HG03460 (cell line): Measurements from ENCODE around the gene TGFB1.
"Not testable (repeated sequence)": the region's sequence is repeated elsewhere in the genome, so short reads cannot be mapped to it uniquely, and the experiment has no call there.

Source experiments
- ATAC-seq: cut with Tn5 transposase; IDR thresholded peaks from one replicate; pipeline ENCODE4 v1.9.1; 2021; ENCODE audit not compliant: unreplicated experiment

Gene TGFB1

DNA sequence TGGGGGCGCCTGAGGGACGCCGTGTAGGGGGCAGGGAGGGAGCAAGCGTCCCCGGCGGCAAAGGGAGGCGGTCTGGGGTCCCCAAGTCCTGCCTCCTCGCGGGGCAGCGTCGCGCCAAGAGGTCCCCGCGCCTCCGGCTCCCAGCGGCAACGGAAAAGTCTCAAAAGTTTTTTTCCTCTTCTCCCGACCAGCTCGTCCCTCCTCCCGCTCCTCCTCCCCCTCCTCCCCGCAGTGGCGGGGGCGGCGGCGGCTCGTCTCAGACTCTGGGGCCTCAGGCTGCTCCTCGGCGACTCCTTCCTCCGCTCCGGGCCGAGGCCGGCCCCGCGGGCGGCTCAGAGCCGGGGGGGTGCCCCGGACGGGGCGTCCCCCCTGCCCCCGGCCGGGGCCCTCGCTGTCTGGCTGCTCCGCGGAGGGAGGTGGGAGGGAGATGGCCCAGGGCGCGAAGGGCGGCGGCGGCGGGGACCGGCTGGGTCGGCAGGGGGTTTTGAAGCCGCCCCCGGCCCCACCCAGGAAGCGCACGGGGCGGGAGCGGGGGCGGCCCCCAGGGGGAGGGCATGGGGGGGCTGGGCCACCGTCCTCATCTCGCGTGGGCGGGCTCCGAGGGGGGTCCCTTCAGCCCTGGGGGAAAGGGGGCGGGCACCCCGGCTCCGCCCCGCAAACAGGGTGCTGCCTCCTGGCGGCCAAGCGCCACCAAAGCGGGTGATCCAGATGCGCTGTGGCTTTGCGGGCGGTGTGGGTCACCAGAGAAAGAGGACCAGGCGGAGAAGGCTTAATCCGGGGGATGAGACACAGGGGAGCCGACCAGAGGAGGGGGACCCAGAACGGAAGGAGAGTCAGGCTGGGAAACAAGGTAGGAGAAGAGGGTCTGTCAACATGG is at the start of gene TGFB1:
Gene TGFB1 (minus strand): TSS at position 457 of the 877 bp plus-strand sequence. CDS start 878 bp downstream, outside the sequence.
- no peak for ATAC-seq

DNA sequence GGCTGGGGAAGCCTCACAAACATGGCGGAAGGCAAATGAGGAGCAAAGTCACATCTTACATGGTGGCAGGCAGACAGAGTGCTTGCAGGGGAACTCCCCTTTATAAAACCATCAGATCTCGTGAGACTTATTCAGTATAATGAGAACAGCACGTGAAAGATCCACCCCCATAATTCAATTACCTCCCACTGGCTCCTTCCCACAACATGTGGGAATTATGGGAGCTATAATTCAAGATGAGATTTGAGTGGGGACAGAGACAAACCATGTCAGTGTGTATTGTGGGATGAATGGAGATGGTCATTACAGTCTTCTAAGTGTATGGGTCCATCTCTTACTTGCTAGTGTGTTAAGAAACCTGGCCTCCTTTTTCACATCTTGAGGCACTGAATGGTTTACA is 48.3 kb upstream of the TGFB1 start:
- ATAC-seq: no peak

DNA sequence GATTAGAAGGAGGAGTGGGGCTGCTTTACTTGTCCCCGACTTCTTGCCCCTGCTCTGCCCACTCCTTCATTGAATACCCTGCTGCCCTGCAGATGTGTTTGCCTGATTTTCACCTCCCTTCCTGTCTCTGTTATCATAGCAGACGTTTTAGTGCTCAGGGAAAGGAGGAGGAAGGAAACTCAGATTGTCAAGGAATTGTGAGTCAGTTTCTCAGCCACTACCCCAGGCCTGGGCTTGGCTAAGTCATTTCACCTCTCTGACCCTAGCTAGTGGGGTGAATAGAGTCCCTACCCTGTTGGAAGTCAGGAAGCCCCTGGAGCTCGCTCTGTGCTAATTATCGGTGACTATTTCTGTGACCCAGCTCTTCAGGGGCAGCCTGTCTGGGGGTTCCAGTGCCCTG is 47.8 kb upstream of the TGFB1 start:
- no peak for ATAC-seq

DNA sequence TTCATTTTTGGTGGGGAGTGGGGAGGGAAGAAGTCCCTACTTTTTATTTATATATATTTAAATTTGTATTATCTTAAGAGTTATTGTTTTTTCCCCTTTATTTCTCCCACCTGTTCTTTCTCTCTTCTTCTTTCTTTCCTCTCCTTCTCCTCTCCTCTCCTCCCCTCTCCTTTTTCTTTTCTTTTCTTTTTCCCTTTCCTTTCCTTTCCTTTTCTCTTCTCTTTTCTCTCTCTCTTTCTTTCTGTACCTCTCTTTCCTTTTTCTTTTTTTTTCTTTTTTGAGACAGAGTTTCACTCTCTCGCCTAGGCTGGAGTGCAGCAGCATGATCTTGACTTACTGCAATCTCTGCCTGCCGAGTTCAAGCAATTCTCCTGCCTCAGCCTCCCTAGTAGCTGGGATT is 45.8 kb upstream of the TGFB1 start:
- no peak for ATAC-seq

DNA sequence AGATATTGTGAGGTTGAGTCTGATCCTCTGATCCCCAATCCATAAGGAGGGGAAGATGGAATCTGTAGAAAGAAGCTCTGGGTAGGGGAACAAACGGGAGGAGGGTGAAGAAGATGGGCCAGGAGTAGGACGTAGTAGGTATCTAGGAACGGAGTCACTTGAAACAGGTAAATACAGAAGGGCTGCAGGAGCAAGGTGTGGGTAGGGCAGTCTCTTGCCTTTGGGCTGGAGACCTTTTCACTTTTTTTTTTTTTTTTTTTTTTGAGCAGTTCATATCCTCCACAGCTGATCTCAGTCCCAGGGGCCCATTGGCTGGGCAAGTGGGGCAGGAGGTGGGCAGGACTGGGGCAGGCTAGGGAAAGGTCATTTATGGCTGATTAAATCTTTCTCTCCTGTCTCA is 45.4 kb upstream of the TGFB1 start:
- no peak for ATAC-seq

DNA sequence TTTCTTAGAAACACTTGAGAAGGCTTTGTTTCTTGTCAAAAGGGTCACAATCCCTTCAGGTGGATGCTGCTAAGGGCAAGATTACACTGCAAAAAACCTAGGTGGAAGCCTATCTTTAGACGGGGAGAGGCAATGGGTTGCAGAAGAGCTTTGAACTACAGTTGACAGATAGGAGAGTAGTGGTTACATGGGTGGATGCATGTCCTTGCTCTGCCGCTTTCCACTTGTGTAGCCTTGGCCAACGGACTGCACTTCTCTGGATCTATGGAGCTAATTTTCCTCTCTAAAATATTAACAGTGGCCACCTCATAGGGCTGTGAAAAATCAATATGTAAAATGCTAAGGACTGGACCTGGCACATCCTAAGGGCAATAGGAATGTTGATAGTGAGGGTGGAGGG is 44.9 kb upstream of the TGFB1 start:
- no peak for ATAC-seq

DNA sequence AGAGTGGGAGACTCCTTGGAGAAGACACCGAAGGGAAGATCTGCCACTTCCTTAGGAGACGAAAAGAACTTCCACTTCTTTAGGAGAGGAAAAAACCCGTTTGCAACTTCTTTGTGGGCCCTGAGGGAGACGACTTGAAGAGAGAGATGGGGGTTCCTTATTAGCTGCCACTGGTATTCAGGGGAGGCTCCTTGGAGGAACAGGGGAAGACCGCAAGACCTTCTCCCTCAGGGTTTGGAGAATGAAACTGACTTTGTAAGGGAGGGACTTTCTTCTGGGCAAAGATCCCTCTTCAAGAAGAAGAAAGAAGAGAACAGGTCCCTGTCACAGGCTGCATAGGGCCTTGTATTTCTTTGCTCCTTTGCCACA is 44.3 kb upstream of the TGFB1 start:
- no peak for ATAC-seq

DNA sequence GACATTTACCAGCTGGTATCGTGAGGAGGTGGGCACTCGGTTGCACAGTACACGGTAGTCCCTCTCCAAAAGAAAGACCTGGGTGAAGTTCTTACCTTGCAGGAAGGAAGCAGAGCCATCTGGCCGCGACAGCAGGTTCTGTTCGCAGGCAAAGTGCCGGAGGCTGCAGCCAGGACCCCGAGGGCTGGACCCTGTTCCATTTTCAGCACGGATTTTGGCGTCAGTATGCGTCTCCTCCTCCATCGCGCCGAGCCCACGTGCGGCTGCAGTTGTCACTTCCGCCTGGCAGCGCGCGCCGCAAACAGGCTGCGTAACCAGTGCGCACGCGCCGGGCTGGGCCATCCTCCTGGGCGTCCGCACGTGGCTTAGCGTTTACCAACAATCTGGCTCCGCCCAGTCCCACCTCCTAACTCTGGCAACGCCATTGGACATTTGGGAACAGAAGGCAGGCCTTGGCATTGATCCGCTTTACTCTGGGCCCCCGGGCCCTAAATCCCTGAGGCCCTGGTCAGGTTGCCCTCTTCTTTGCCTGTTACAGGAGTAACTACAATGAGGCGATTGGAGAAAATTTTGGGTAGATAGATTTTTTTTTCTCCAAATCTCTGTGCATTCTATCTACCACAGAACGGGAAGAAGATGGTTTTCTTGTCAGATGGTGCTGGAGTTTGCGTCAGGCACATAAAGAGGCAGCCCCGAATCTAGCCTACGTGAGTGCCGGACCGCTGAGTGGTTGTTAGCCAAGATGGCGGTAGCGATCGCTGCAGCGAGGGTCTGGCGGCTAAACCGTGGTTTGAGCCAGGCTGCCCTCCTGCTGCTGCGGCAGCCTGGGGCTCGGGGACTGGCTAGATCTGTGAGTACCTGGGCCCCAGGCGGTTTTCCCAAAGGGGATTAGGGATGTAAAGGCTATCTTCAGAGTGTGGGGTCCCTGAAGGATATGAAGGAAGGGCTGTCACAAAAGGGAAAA is 43.6 kb upstream of the TGFB1 start, which contains the start of the genes BCKDHA and EXOSC5:
Gene BCKDHA (plus strand): TSS at position 733 of the 964 bp plus-strand sequence. CDS start 10 bp downstream, at position 743.
Gene EXOSC5 (minus strand): TSS at position 274 of the 964 bp plus-strand sequence. CDS start 31 bp downstream, at position 243.
- peak; percentile 88 for ATAC-seq

DNA sequence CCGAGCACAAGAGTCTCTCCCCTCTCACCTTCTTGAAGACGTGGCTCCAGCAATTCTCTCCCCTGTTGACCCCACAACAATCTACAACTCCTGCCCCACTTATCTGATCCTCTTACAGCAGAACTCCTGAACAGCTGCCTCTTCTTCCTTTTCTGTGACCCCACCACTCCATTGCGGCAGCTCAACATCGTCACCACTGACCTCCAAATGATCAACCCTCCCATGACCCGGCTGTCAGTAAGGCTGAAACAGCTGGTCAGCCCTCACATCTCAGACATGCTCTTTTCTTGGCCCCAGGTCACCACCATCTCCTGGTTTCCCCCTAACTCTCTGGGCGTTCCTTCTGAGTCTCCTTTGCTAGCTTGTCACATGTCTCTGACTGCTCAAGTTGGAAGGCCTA is 41.6 kb upstream of the TGFB1 start:
- ATAC-seq: no peak

DNA sequence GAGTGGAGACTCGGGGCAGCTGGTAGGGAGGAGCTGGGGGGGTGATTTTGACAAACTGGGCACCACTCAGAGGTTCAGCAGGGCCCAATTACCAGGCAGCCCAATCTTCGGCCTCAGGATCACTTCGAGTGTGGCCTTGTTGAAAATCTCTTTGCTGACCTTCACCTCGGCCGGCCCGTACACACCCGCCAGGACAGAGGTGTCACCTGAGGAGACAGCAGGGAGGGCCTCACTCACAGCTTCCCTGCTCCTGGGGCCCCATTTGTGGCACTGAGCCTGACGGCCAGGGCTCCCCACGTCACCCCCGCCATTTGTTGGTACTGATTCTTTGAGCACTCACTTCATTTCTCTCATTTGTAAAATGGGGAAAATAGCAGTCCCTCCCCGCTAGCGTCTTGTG is 39.1 kb upstream of the TGFB1 start:
- no peak for ATAC-seq

DNA sequence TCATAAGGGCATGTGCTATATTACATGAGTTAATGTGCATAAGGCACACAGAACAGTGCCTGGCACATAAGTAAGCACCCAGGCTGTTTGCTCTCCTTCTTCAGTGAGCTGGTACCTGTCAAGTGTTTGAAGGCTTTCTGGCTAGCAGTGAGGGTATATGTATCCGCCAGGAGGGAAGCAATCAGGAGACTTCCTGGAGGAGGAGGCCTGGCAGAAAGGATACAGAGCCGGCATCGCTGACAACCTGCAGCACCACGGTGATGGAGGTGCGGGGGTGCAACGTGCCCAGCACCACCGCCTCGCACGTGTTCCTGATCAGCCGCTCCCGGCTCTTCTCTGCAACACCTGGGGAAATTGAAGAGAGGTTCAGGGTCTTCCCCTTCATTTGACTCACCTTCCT is 37.9 kb upstream of the TGFB1 start:
- ATAC-seq: no peak

DNA sequence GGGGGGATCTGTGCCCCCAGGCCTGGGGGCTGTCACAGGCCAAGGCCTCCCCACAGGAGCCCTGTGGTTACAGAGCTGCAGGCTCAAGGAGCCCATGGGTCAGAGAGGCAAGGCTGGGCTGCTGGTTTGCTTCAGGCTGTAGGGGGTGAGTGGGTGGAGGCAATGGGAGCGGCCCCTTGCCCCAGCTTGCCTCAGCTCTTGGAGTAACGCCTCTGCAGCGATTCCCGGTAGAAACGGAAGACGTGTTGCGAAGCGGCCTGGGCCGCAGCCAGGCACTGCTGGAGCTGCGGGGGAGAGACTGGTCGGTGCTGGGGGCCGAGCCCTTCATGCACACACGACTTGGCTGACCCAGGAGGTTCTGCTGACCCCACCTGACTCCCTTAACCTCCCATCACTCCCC is 32.7 kb upstream of the TGFB1 start:
- no peak for ATAC-seq

DNA sequence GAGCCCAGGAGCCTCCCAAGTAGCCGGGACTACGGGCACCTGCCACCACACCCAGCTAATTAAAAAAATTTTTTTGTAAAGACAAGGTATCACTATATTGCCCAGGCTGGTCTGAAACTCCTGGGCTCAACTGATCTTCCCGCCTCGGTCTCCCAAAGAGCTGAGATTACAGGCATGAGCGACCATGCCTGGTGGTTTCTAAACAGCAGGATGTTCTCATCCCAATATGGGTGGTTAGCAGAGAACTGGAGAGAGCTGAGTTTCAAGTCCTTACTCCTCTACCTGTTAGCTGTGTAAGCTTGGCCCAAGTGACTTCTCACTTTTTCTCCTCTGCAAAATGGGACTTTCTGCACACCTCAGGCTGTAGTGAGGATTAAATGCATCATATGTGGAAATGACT is 30.6 kb upstream of the TGFB1 start:
- no peak for ATAC-seq

DNA sequence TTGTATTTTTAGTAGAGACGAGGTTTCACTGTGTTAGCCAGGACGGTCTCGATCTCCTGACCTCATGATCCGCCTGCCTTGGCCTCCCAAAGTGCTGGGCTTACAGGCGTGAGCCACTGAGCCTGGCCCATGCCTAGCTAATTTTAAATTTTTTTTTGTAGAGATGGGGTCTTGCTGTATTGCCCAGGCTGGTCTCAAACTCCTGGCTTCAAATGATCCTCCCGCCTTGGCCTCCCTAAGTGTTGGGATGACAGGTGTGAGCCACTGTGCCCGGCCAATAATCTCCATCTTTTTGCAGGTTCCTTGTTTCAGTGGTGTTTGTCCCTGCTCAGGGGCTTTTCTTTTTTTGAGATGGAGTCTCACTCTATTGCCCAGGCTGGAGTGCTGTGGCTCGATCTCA is 27.8 kb upstream of the TGFB1 start:
- ATAC-seq: not testable (repeated sequence)

DNA sequence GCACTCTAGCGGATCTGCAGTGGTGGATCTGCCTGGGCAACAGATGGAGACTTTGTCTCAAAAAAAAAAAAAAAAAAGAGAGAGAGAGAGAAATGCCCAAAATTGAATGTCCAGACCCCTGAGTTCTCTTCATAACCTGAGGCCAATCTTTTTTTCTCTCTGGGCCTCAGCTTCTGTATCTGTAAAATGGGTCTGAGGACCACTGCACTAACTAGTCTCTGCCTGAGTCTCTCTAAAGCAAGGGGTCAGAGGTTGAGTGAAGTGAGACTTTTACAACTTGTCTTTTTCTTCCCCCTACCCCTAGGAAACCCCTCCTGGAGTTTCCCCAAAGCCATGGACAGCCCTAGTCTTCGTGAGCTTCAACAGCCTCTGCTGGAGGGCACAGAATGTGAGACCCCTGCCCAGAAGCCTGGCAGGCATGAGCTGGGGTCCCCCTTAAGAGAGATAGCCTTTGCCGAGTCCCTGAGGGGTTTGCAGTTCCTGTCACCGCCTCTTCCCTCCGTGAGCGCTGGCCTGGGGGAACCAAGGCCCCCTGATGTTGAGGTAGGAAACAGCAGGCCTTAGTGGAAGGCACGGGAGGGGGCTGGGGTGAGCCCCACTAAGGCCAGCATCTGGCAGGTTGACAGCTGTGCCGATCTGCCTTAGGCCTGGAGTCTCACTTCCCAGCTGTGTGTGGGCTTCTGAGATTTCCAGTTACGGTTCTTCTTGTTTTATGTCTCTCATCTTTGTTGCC is 24.4 kb upstream of the TGFB1 start:
- ATAC-seq: peak; percentile 66

DNA sequence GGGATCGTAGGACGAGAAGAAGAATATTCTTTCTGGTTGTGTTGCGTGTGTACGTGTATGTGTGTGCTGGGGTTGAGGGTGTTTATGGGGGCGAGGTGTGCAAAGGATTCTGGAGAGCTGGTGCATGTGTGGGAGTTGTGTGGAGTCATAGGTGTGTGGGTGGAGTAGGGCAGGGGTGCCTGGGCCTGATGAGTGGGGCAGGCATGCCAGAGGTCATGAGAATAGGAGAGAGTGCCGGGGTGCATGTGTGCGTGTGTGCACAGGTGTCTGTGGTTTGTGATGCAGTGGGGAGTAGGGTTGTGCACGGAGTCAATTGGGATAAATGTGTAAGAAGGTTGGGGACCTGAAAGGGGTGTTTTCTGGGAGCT is 23.3 kb upstream of the TGFB1 start:
- no peak for ATAC-seq

DNA sequence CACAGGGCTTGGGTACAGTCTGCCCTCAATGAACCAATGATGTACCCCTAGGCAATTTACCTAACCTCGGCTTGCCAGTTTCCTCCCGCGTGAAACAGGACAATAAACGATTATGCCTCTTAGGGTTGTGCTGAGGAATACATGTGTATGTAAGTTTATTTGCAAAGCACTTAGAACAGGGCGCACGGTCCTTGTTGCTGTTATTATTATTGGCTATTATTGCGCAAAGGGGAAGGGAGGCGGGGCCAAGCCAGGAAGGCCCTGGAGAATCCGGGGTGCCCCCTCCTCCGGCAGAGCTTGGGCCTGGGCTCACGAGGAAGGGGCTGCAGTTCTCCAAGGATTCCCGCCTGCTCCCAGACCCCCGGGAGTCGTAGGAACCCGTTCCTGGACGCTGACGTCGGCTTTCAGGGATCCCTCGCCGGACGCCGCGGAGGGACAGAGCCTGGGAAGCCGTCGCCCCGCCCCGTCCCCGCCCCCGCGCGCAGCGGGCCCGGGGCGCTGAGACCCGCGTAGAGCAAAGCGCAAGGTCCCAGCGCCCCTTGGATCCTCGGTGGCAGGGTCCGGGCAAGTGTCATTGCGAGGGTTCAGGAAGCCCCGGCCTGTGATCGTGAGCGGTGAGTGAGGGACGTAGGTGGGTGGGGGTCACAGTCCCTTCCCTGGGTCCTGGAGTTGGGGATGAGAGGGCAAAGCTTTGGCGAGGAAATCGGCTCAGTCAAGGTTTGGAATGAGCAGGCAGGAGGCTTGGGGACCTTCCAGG is 22.7 kb upstream of the TGFB1 start, which contains the start of gene TMEM91:
Gene TMEM91 (plus strand): TSS at position 293 of the 757 bp plus-strand sequence. CDS start 1,777 bp downstream, outside the sequence.
- no peak for ATAC-seq

DNA sequence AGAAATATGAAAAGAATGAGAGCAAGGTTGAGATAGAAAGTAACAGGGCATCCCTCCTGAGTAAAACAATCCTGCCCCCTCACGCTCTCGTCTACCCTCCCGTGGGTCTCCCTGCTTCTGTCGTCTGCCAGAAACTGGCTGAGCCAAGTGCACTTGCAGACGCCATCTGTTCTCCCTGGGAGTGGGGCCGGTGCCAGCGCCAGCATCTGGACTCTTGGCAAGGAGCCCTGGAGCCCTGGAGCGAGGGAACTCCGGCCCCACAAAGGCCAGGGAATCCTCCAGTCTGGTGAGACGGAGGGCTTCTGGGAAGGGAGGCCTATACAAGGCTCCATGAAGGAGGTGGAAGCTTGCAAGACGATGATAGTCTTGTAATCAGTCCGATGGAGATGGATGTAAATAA is 20.3 kb upstream of the TGFB1 start:
- ATAC-seq: no peak

DNA sequence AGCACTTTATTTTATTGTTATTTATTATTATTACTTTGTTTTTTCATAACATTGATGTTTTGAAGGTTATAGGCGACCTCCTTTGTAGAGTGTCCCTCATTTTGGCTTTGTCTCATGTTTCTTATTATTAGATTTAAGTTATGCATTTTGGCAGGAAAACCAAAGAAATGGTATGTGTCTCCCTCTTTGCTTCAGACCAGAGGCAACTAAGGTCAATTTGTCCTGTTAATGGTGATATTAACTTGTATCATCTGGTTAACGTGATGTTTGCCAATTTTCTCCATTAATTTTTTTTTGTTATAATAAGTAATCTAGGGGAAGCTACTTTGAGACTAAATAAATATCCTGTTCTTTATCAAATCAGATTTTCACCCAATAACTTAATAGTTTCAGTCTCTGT is 18.8 kb upstream of the TGFB1 start:
- no peak for ATAC-seq

DNA sequence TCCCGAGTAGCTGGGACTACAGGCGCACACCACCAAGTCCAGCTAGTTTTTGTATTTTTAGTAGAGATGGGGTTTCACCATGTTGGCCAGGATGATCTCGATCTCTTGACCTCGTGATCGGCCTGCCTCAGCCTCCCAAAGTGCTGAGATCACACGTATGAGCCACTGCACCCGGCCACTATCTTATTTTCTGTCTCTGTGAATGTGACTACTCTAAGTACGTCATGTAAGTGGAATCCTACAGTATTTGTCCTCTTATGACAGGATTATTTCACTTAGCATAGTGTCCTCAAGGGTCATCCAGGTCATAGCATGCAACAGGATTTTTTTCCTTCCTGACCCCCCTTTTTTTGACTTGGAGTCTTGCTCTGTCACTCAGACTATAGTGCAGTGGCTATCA is 17.8 kb upstream of the TGFB1 start:
- no peak for ATAC-seq
